Right lobe of liver (tissue), 4 donors: ENCODE data around the gene LMO4.

Source experiments
- CTCF ChIP-seq, 4 donors: fragments of 200-600 bp in 3 of 4; fragments of 450-650 bp in 1 of 4; IDR thresholded peaks; one replicate each; pipeline versions ENCODE4 v1.5.1 to v1.8.0; 2016 to 2022; ENCODE audit warnings: antibody characterized with exemption in 4 of 4, mild to moderate bottlenecking in 2 of 4
- POLR2A ChIP-seq: fragments of 450-650 bp; IDR thresholded peaks from one replicate; pipeline ENCODE4 v1.6.1; 2017; ENCODE audit warnings: antibody characterized with exemption, mild to moderate bottlenecking
- donor health status: DM: no; HTN: no; CAD: no.
- donor health status: DM: no; HTN: no; CAD: no.
- donor health status: DM: no; HTN: yes; CAD: no.

- no peak for TF ChIP-seq CTCF (IDR thresholded peaks at IDR 0.05)
- TF ChIP-seq POLR2A: no peak
These were observed 33.1 kb upstream of the LMO4 start for GRCh38 chr1:87295445-87296110.
